A549 (cell line): Measurements from ENCODE around the gene MYOT. TPM values are rescaled to one million over a fixed set of nuclear protein-coding genes. Genes with fewer than 3 reads are reported as not detected.

Experiments used
- ATAC-seq, 2 experiments: fragments of 200-7000 bp in 1 of 2; fragments of >200 bp in 1 of 2; cut with Nextera tagmentation in 1 of 2; cut with Tn5 transposase in 1 of 2; 3 replicates each; pipeline versions ENCODE4 v1.8.0 to v1.9.1; 2018 to 2020; ENCODE audit warnings: mild to moderate bottlenecking in 1 of 2, moderate library complexity in 1 of 2
- CTCF ChIA-PET: fragments of 300-600 bp; sonication (Branson Sonifier 250); formaldehyde crosslinking; extraction: SDS; loops from one replicate; lab custom pipeline; 2021; ENCODE audit warnings: antibody characterized with exemption, inconsistent platforms; lab: Yijun Ruan, JAX
- POLR2A ChIA-PET: fragments of 350-600 bp; formaldehyde crosslinking; extraction: SDS; loops from one replicate; lab custom pipeline; 2021; ENCODE audit warnings: antibody characterized with exemption, inconsistent platforms; lab: Yijun Ruan, JAX
- DNase-seq, 2 experiments: peaks; one replicate each; pipeline versions ENCODE4 v3.0.0 to v3.0.0-alpha.2; 2011 to 2016; ENCODE audit warnings: low read depth in 1 of 2, low spot score in 1 of 2
- FAIRE-seq: peaks from 2 replicates; lab custom pipeline; 2011; peaks lifted over from hg19 to GRCh38; lab: Jason Lieb, UNC
- H3K27ac ChIP-seq, 2 experiments: fragments of >200 bp; sonication (Bioruptor Twin); formaldehyde crosslinking; 3 replicates each; pipeline ENCODE4 v1.5.1; 2016 to 2017
- H3K4me1 ChIP-seq: fragments of >200 bp; sonication (Bioruptor Twin); formaldehyde crosslinking; 3 replicates; pipeline ENCODE4 v1.6.1; 2016
- H3K4me2 ChIP-seq: fragments of >200 bp; sonication (Bioruptor Twin); formaldehyde crosslinking; 3 replicates; pipeline ENCODE4 v1.6.1; 2016
- H3K4me3 ChIP-seq: fragments of >200 bp; sonication (Bioruptor Twin); formaldehyde crosslinking; 3 replicates; pipeline ENCODE4 v1.5.1; 2016
- H3K9me3 ChIP-seq: fragments of >200 bp; sonication (Bioruptor Twin); formaldehyde crosslinking; 3 replicates; pipeline ENCODE4 v1.6.1; 2016
- BHLHE40 ChIP-seq: IDR thresholded peaks from 2 replicates; pipeline ENCODE4 v1.6.1; 2012; ENCODE audit warnings: low read depth, low read length, inconsistent platforms
- CHD2 ChIP-seq: fragments of 150-350 bp; IDR thresholded peaks from 2 replicates; pipeline ENCODE4 v1.6.1; 2014; ENCODE audit warnings: low read length; ENCODE audit not compliant: partially characterized antibody
- EHF ChIP-seq: fragments of 250-450 bp; sonication (Bioruptor Pico); IDR thresholded peaks from 2 replicates; pipeline ENCODE4 v1.5.0; 2020; ENCODE audit warnings: mild to moderate bottlenecking
- FOSL2 ChIP-seq, 2 experiments: fragments of 450-650 bp in 1 of 2; fragments of >200 bp in 1 of 2; sonication (Bioruptor Twin) in 1 of 2; formaldehyde crosslinking; IDR thresholded peaks; 2 replicates each; pipeline versions ENCODE4 v1.5.0 to v1.6.1; 2016 to 2020; ENCODE audit warnings: mild to moderate bottlenecking in 1 of 2, moderate library complexity in 1 of 2
- FOXS1 ChIP-seq: fragments of 250-450 bp; sonication (Bioruptor Pico); IDR thresholded peaks from 2 replicates; pipeline ENCODE4 v1.5.0; 2020; ENCODE audit warnings: mild to moderate bottlenecking, moderate library complexity
- GATA3 ChIP-seq: IDR thresholded peaks from 2 replicates; pipeline ENCODE4 v1.6.1; 2012; ENCODE audit warnings: borderline replicate concordance
- HDAC2 ChIP-seq: fragments of 200-600 bp; sonication (generic); IDR thresholded peaks from 2 replicates; pipeline ENCODE4 v1.6.1; 2016
- HEYL ChIP-seq: fragments of 250-450 bp; sonication (Bioruptor Pico); IDR thresholded peaks from 2 replicates; pipeline ENCODE4 v1.8.0; 2021; ENCODE audit warnings: mild to moderate bottlenecking, moderate library complexity
- HMGXB4 ChIP-seq: fragments of 250-450 bp; sonication (Bioruptor Pico); IDR thresholded peaks from 2 replicates; pipeline ENCODE4 v1.5.0; 2021; ENCODE audit warnings: mild to moderate bottlenecking, moderate library complexity, borderline replicate concordance
- HOXB5 ChIP-seq: fragments of 250-450 bp; sonication (Bioruptor Pico); IDR thresholded peaks from 2 replicates; pipeline ENCODE4 v1.5.0; 2020; ENCODE audit warnings: mild to moderate bottlenecking, moderate library complexity
- RAD21 ChIP-seq, 2 experiments: fragments of >200 bp in 1 of 2; sonication (Bioruptor Twin) in 1 of 2; formaldehyde crosslinking in 1 of 2; IDR thresholded peaks in 1 of 2; conservative IDR thresholded peaks in 1 of 2; 2 replicates in 1 of 2; 3 replicates in 1 of 2; pipeline ENCODE4 v1.6.1; 2012 to 2018; ENCODE audit warnings: inconsistent platforms in 1 of 2
- RARB ChIP-seq: fragments of 250-450 bp; sonication (Bioruptor Pico); IDR thresholded peaks from 2 replicates; pipeline ENCODE4 v1.8.0; 2021; ENCODE audit warnings: mild to moderate bottlenecking, moderate library complexity
- REST ChIP-seq: fragments of 200-600 bp; sonication (generic); IDR thresholded peaks from 2 replicates; pipeline ENCODE4 v1.6.1; 2016; ENCODE audit warnings: antibody characterized with exemption, mild to moderate bottlenecking, moderate library complexity
- RFX5 ChIP-seq: fragments of 450-650 bp; IDR thresholded peaks from 2 replicates; pipeline ENCODE4 v1.7.1; 2014; ENCODE audit warnings: antibody characterized with exemption, mild to moderate bottlenecking, moderate library complexity
- SMC3 ChIP-seq: fragments of >200 bp; sonication (Bioruptor Twin); formaldehyde crosslinking; IDR thresholded peaks from 3 replicates; pipeline ENCODE4 v1.6.1; 2018; ENCODE audit warnings: inconsistent platforms
- ZC3H11A ChIP-seq: fragments of 450-650 bp; IDR thresholded peaks from 2 replicates; pipeline ENCODE4 v1.6.1; 2014; ENCODE audit warnings: antibody characterized with exemption, mild to moderate bottlenecking
- ZSCAN20 ChIP-seq: fragments of 250-450 bp; sonication (Bioruptor Pico); IDR thresholded peaks from 2 replicates; pipeline ENCODE4 v1.8.0; 2022; ENCODE audit warnings: mild to moderate bottlenecking, moderate library complexity
- WGBS: methylation state at CpG from one replicate; pipeline ENCODE4 v1.1.6; 2017; ENCODE audit errors: missing lambda C conversion rate; 5-methylcytosine and 5-hydroxymethylcytosine counted together
- polyA plus RNA-seq, 4 experiments: library from polyadenylated mRNA; depleted of rRNA in 3 of 4; stranded (reverse); fragments of >200 nt; fragmentation: RNase III in 1 of 4; extraction: RNeasy Plus Mini Kit Qiagen cat#74134 plus additional on column Dnase treatment in 1 of 4; gene quantifications; 2 replicates in 3 of 4; 3 replicates in 1 of 4; pipeline ENCODE4 v1.2.3, GENCODE V29; 2011 to 2017

MYOT gene
- polyA plus RNA-seq, 2 of the 4 experiments (the other 2 are of a cell fraction): 0.08 TPM; not detected in 1

GRCh38 chr5:137923856-137924255, 56.2 kb downstream of the MYOT start:
- 61% methylated on average over 4 of the region's 4 CpGs for WGBS
- DNase-seq (no peak), FAIRE-seq (no peak), ATAC-seq (peak; percentile 61 to 64; a peak in 4 of 6 replicates)
- TF ChIP-seq SMC3 (no peak), RAD21 (conservative IDR thresholded peaks at IDR 0.05 in 1 of 2, IDR thresholded peaks at IDR 0.05 in 1 of 2) (0 out of 5 replicates have a peak, but pooled peaks of 1 of the 2 experiments have one; percentile 5)
- ChIA-PET CTCF (interaction anchor here (1.0 kb wide), 1 partner anchor 10 kb away, joined by 3 read pairs; no protein-coding TSS in a partner anchor), POLR2A (no interaction called here)
- Histone ChIP-seq H3K4me2 (no peak overlapping the region), H3K4me1 (no peaks in the 10 kb centered on the region), H3K9me3 (no peaks in the 10 kb centered on the region), H3K4me3 (no peak overlapping the region), H3K27ac (no peak overlapping the region)

GRCh38 chr5:137932800-137933199, 65.1 kb downstream of the MYOT start:
- no peaks in the 10 kb centered on the region for H3K4me1 ChIP-seq
- H3K9me3 ChIP-seq: no peaks in the 10 kb centered on the region
- DNase-seq (no peak), ATAC-seq (peak in 1 of 2 experiments; percentile 29; a peak in 3 of 6 replicates), FAIRE-seq (no peak)
- ChIA-PET POLR2A (interaction anchor here (0.7 kb wide), 1 partner anchor 178 kb away, joined by 5 read pairs; the partner anchor contains the start of gene HNRNPA0), CTCF (interaction anchor here (0.7 to 1.2 kb wide), 5 partner anchors 10 to 154 kb away, joined by 3 to 5 read pairs (median 3); no protein-coding TSS in a partner anchor)
- TF ChIP-seq CHD2 (no peak), GATA3 (no peak), FOSL2 (IDR thresholded peaks at IDR 0.05) (no peak), FOSL2 (CRISPR knock-in tag; IDR thresholded peaks at IDR 0.05) (no peak), FOXS1 (CRISPR knock-in tag) (no peak), HDAC2 (no peak), SMC3 (no peak), EHF (CRISPR knock-in tag) (no peak)
- no peak overlapping the region for H3K27ac ChIP-seq
- H3K4me2 ChIP-seq: no peak overlapping the region
- 64% methylated on average over 3 of the region's 3 CpGs for WGBS
- no peak overlapping the region for H3K4me3 ChIP-seq

- ATAC-seq (peak; percentile 24 to 30; a peak in 2 of 6 replicates), FAIRE-seq (no peak), DNase-seq (no peak)
- Histone ChIP-seq H3K27ac (no peak overlapping the region), H3K4me1 (no peaks in the 10 kb centered on the region), H3K4me2 (no peak overlapping the region), H3K4me3 (no peak overlapping the region), H3K9me3 (no peaks in the 10 kb centered on the region)
- POLR2A ChIA-PET: no interaction called here
- no peak for TF ChIP-seq REST
- no peak for TF ChIP-seq RFX5
- TF ChIP-seq ZSCAN20 (CRISPR knock-in tag): no peak
- no peak for TF ChIP-seq SMC3
- no peak for TF ChIP-seq CHD2
- TF ChIP-seq BHLHE40: no peak
- no peak for TF ChIP-seq ZC3H11A
- no peak for TF ChIP-seq HEYL (CRISPR knock-in tag)
- TF ChIP-seq HMGXB4 (CRISPR knock-in tag): no peak
- no peak for TF ChIP-seq HOXB5
- no peak for TF ChIP-seq RARB
- CTCF ChIA-PET: interaction anchor here (0.8 to 1.2 kb wide), 2 partner anchors 11 to 155 kb away, joined by 3 to 5 read pairs; no protein-coding TSS in a partner anchor
- 79% methylated on average over 3 of the region's 3 CpGs for WGBS
Observed at GRCh38 chr5:137933491-137933911, 65.8 kb downstream of the MYOT start.
